Bronchial epithelial cell (primary cell): Measurements from ENCODE around the gene MTCH1. TPM values are rescaled to one million over a fixed set of nuclear protein-coding genes. Genes with fewer than 3 reads are reported as not detected.

Experiments used
- DNase-seq: peaks from one replicate; pipeline ENCODE4 v3.0.0-alpha.2; 2010; ENCODE audit warnings: low read depth
- FAIRE-seq: peaks from 2 replicates; lab custom pipeline; 2011; peaks lifted over from hg19 to GRCh38; lab: Jason Lieb, UNC
- H3K27me3 ChIP-seq: 2 replicates; pipeline ENCODE4 v1.5.1; 2011; ENCODE audit warnings: low read length; ENCODE audit not compliant: control insufficient read depth, insufficient read depth
- H3K36me3 ChIP-seq: 2 replicates; pipeline ENCODE4 v1.5.1; 2011; ENCODE audit warnings: low read length; ENCODE audit not compliant: control insufficient read depth, insufficient read depth
- H3K4me3 ChIP-seq: 2 replicates; pipeline ENCODE4 v1.5.1; 2011; ENCODE audit warnings: mild to moderate bottlenecking, low read depth, low read length, control low read depth
- total RNA-seq: library from RNA; depleted of rRNA; stranded (reverse); fragments of >200 nt; gene quantifications from 2 replicates; pipeline ENCODE4 v1.2.1, GENCODE V29; 2014
- TF ChIP-seq, protein P1 (sequence below): IDR thresholded peaks from 2 replicates; pipeline ENCODE4 v1.5.1; 2011; ENCODE audit warnings: mild to moderate bottlenecking, moderate library complexity, low read length, control low read depth, inconsistent platforms; ENCODE audit not compliant: insufficient read depth, severe bottlenecking

The MTCH1 gene
- total RNA-seq, 1 donor from 2014 or later, result 156 TPM

DNA sequence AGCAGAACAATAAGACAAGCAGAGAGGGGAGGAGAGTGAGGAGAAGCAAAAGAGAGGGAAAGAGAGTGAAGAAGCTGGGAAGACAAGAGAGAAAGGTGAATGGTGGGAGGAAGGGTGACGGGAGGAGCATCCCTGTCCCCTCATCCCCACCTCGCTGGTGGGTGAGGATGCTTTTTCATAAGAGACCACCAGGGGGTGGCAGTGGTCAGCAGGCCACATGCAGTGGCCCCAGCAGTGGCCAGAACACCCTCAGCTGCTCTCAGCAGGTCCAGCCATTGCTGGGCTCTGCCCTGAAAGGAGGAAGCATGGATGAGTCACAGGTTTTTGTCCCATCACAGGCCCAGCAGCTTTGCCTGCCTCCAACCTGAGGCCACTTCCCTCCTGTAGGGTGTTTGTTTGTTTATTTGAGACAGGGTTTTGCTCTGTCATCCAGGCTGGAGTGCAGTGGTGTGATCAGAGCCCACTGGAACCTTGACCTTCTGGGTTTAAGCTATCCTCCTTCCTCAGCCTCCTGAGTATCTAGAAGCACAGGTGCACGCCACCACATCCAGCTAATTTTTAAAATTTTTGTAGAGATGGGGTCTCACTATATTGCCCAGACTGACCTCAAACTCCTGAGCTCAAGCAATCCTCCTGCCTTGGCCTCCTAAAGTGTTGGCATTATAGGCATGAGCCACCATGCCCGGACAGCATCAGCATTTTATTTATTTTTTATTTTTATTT, 43.4 kb upstream of the MTCH1 start:
- Histone ChIP-seq H3K36me3 (no peaks in the 10 kb centered on the region), H3K27me3 (no peaks in the 10 kb centered on the region), H3K4me3 (no peak overlapping the region)
- no peak for FAIRE-seq
- TF ChIP-seq, protein P1, sequence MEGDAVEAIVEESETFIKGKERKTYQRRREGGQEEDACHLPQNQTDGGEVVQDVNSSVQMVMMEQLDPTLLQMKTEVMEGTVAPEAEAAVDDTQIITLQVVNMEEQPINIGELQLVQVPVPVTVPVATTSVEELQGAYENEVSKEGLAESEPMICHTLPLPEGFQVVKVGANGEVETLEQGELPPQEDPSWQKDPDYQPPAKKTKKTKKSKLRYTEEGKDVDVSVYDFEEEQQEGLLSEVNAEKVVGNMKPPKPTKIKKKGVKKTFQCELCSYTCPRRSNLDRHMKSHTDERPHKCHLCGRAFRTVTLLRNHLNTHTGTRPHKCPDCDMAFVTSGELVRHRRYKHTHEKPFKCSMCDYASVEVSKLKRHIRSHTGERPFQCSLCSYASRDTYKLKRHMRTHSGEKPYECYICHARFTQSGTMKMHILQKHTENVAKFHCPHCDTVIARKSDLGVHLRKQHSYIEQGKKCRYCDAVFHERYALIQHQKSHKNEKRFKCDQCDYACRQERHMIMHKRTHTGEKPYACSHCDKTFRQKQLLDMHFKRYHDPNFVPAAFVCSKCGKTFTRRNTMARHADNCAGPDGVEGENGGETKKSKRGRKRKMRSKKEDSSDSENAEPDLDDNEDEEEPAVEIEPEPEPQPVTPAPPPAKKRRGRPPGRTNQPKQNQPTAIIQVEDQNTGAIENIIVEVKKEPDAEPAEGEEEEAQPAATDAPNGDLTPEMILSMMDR, result peak; percentile 50
- peak; percentile 75 for DNase-seq

DNA sequence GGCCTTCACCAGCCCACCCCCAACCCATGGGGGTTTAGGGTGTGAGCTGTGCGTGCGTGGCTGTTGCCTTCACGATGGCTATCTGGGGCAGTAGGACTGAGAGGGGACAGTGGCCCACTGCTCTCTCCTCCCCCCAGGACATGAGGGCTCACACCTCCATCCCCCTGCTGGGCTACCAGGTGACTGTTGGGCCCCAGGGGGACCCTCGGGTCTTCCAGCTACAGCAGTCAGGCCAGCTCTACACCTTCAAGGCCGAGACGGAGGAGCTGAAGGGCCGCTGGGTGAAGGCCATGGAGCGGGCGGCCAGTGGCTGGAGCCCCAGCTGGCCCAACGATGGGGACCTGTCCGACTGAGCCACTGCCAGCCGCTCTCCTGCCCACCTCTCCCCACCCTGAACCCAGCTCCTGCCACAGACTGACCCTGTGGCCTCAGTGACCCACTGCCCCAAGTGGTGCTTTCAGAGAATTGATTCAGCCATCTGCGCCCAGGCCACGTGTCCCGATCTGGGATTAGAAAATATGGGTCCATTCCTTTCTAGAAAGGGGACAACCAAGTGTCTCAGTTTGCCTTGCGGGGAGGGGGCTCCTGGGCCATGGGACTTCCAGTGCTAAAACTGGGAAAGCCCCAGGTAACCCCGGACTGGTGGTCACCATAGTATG, 41.9 kb upstream of the MTCH1 start:
- DNase-seq (no peak), FAIRE-seq (no peak)
- TF ChIP-seq, protein P1, result no peak
- Histone ChIP-seq H3K27me3 (no peaks in the 10 kb centered on the region), H3K36me3 (no peaks in the 10 kb centered on the region), H3K4me3 (no peak overlapping the region)

DNA sequence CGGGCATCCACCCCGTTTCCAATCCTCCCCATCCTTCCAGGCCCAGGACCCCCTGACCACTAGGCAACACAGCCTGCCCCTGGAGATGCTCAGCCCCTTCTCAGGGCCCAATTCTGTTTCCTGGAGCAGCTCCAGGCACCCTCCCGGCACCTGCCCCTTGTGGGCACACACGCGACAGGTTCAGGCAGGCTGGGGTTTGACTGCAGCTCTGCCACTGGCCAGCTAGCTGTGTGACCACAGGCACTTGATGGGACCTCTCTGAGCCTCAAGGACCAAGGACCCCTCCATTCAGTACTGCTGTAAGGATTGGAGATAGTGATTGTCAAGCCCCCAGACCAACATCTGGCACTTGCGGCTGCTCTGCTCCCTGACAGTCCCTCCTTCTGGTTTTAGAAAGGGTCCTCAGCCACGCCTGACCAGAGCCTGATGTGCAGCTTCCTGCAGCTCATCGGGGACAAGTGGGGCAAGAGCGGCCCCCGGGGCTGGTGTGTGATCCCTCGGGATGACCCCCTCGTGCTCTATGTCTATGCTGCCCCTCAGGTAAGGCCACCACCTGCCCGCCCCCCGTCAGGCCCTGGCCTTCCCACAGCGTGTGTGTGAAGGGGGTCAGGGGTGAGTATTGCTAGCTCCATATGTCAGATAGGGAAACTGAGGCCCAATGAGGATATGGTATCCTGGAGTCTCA, 41.2 kb upstream of the MTCH1 start:
- TF ChIP-seq, protein P1, result no peak
- H3K36me3 ChIP-seq, result no peaks in the 10 kb centered on the region
- FAIRE-seq (no peak), DNase-seq (no peak)
- H3K27me3 ChIP-seq, result no peaks in the 10 kb centered on the region
- H3K4me3 ChIP-seq, result no peak overlapping the region

DNA sequence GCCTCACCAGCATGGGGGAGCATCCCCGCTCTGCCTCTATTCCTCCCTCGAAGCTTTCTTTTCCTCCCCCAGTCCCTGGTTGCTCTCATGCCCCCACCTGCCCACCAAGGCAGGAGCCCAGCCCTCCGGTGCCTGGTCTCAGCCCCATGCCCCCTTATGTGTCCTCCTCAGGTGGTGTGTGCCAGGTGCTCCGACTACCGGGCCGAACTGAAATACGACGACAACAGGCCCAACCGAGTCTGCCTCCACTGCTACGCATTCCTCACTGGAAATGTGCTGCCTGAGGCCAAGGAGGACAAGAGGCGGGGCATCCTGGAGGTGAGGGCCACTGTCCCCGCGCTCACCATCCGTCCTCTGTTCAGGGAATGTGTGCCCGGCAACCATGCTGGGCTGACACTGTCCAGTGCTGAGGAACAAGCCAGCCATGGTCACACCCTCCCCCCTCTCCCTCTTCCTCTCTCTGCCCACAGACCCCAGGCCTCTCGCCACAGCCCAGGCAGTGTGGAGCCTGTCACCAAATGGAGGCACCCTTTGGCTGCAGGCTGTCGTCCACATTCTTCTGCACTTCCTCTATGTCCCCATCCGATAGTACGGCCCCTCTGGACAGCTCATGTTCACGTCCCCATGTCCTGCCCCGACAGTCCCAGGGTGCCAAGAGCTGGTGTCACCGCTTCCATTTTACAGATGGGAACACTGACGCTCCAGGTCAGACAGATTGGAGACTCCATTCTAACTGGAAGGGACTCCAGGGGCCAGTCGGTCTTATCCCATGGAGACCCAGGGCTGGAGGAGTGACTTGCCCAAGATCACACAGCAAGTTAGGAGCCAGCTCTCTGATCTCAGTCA, 39.8 kb upstream of the MTCH1 start:
- no peak overlapping the region for H3K4me3 ChIP-seq
- no peaks in the 10 kb centered on the region for H3K27me3 ChIP-seq
- TF ChIP-seq, protein P1, result no peak
- no peak for FAIRE-seq
- no peak for DNase-seq
- no peaks in the 10 kb centered on the region for H3K36me3 ChIP-seq

DNA sequence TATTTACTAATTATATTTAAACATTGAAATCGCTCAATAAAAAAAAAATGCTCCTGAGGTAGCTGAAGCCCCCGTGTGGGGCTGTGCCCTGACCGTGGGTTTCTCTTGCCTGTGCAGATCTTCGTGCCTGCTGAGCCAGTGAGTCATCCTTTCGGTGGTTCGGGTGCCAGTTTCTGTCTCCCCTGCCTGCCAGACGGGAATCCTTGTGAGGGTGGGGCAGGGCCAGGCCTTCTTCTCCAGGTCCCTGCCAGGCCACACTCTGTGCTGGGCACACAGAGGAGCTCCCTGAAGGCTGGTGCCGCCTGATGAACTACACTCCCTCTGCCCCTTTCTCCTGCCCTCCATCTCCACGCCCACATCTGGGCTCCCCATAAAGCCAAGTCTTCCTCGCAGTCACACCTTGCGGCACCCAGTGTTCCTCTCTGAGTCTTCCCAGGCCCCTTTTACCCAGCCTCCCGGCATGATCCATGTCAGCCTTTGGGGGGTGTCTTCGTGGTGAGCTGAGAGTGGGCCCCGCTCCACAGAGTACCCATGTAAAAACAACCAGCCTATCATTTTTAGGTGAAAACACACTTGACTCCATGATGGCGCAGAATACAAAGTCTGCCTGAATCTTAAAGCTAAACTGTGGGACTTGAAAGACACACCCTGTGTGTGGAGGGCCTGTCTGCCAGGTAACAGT, 38.8 kb upstream of the MTCH1 start:
- no peak for FAIRE-seq
- TF ChIP-seq, protein P1, result no peak
- peak; percentile 95 for DNase-seq

More for the DNA sequence above, 38.8 kb upstream of the MTCH1 start:
- no peak overlapping the region for H3K4me3 ChIP-seq
- no peaks in the 10 kb centered on the region for H3K27me3 ChIP-seq
- no peaks in the 10 kb centered on the region for H3K36me3 ChIP-seq
